PC-9 (cell line): Measurements from ENCODE around the gene TAF7. TPM values are rescaled to one million over a fixed set of nuclear protein-coding genes. Genes with fewer than 3 reads are reported as not detected.

ENCODE experiments used
- BruUV-seq: library from RNA; stranded (reverse); fragments of 400-500 nt; replicated peaks from 2 replicates; lab custom pipeline; 2021; lab: Mats Ljungman, UMichigan
- CTCF ChIA-PET: fragments of 300-600 bp; sonication (Branson Sonifier 250); formaldehyde crosslinking; loops from one replicate; lab custom pipeline; 2022; ENCODE audit warnings: antibody characterized with exemption; lab: Charles Lee
- POLR2A ChIA-PET: fragments of 300-600 bp; sonication (Branson Sonifier 250); formaldehyde crosslinking; loops from one replicate; lab custom pipeline; 2022; ENCODE audit warnings: antibody characterized with exemption; ENCODE audit not compliant: unreplicated experiment; lab: Charles Lee
- DNase-seq, 2 experiments: peaks; one replicate each; pipeline versions ENCODE4 v3.0.0 to v3.0.0-alpha.2; 2015 to 2022; ENCODE audit warnings: mixed read lengths in 1 of 2
- H2AFZ ChIP-seq: fragments of 200-600 bp; sonication (generic); 2 replicates; pipeline ENCODE4 v1.8.1; 2017; ENCODE audit warnings: antibody characterized with exemption
- H3F3A ChIP-seq: fragments of 200-600 bp; sonication (generic); 2 replicates; pipeline ENCODE4 v1.8.1; 2017; ENCODE audit warnings: antibody characterized with exemption, mild to moderate bottlenecking, low read depth; ENCODE audit not compliant: insufficient read depth
- H3K27ac ChIP-seq: fragments of 200-600 bp; sonication (generic); 2 replicates; pipeline ENCODE4 v1.6.1; 2016; ENCODE audit warnings: mixed run types
- H3K27me3 ChIP-seq: fragments of 200-600 bp; sonication (generic); 2 replicates; pipeline ENCODE4 v1.6.1; 2016; ENCODE audit warnings: low read depth, mixed run types; ENCODE audit not compliant: insufficient read depth
- H3K36me3 ChIP-seq: fragments of 200-600 bp; sonication (generic); 2 replicates; pipeline ENCODE4 v1.6.1; 2016; ENCODE audit warnings: low read depth, mixed run types
- H3K4me1 ChIP-seq: fragments of 200-600 bp; sonication (generic); replicated peaks from 2 replicates; pipeline ENCODE4 v1.6.1; 2016; ENCODE audit warnings: mixed run types; ENCODE audit not compliant: insufficient read depth
- H3K4me2 ChIP-seq: fragments of 200-600 bp; sonication (generic); 2 replicates; pipeline ENCODE4 v1.6.1; 2017; ENCODE audit warnings: mixed run types
- H3K4me3 ChIP-seq: fragments of 200-600 bp; sonication (generic); 2 replicates; pipeline ENCODE4 v1.6.1; 2016; ENCODE audit warnings: mixed run types
- H3K79me2 ChIP-seq: fragments of 200-600 bp; sonication (generic); 2 replicates; pipeline ENCODE4 v1.6.1; 2017; ENCODE audit warnings: low read depth, mixed run types
- H3K9me2 ChIP-seq: fragments of 200-600 bp; sonication (generic); 2 replicates; pipeline ENCODE4 v1.8.1; 2017; ENCODE audit warnings: mild to moderate bottlenecking; ENCODE audit not compliant: insufficient read depth
- H3K9me3 ChIP-seq: fragments of 200-600 bp; sonication (generic); 2 replicates; pipeline ENCODE4 v1.8.1; 2016; ENCODE audit warnings: low read depth; ENCODE audit not compliant: insufficient read depth
- H4K20me1 ChIP-seq: fragments of 200-600 bp; sonication (generic); 2 replicates; pipeline ENCODE4 v1.8.1; 2017; ENCODE audit not compliant: insufficient read depth
- EZH2 ChIP-seq: fragments of 200-600 bp; sonication (generic); IDR thresholded peaks from 2 replicates; pipeline ENCODE4 v1.8.0; 2017; ENCODE audit warnings: antibody characterized with exemption, low read depth
- intact Hi-C: fragments of 100-400 bp; cut with micrococcal nuclease; formaldehyde crosslinking; loops from one replicate; pipeline ENCODE4 v1.10.0; 2022; ENCODE audit not compliant: unreplicated experiment
- total RNA-seq: library from RNA; stranded (reverse); gene quantifications from 2 replicates; pipeline ENCODE4 v1.2.3, GENCODE V29; 2021
- TF ChIP-seq, protein P1 (sequence below): fragments of 200-600 bp; sonication (generic); conservative IDR thresholded peaks from 2 replicates; pipeline ENCODE4 v1.6.1; 2017; ENCODE audit warnings: mixed run types, antibody characterized with exemption, mild to moderate bottlenecking, moderate library complexity

The TAF7 gene
- total RNA-seq, 1 experiment from 2014 or later: 57.6 TPM

- no peaks in the 10 kb centered on the region for H3K27me3 ChIP-seq
- H4K20me1 ChIP-seq: no peaks in the 10 kb centered on the region
- H3K9me2 ChIP-seq: no peaks in the 10 kb centered on the region
- intact Hi-C loops: no loop called here
- no peaks in the 10 kb centered on the region for H3K36me3 ChIP-seq
- TF ChIP-seq EZH2: no peak
- TF ChIP-seq, protein P1, sequence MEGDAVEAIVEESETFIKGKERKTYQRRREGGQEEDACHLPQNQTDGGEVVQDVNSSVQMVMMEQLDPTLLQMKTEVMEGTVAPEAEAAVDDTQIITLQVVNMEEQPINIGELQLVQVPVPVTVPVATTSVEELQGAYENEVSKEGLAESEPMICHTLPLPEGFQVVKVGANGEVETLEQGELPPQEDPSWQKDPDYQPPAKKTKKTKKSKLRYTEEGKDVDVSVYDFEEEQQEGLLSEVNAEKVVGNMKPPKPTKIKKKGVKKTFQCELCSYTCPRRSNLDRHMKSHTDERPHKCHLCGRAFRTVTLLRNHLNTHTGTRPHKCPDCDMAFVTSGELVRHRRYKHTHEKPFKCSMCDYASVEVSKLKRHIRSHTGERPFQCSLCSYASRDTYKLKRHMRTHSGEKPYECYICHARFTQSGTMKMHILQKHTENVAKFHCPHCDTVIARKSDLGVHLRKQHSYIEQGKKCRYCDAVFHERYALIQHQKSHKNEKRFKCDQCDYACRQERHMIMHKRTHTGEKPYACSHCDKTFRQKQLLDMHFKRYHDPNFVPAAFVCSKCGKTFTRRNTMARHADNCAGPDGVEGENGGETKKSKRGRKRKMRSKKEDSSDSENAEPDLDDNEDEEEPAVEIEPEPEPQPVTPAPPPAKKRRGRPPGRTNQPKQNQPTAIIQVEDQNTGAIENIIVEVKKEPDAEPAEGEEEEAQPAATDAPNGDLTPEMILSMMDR: no peak
- H3K4me2 ChIP-seq: no peak overlapping the region
- no TSS peak for BruUV-seq
- ChIA-PET CTCF (no interaction called here), POLR2A (no interaction called here)
- H2AFZ ChIP-seq: no peak overlapping the region
- no peak overlapping the region for H3K27ac ChIP-seq
- no peaks in the 10 kb centered on the region for H3F3A ChIP-seq
- no peaks in the 10 kb centered on the region for H3K9me3 ChIP-seq
- no peaks in the 10 kb centered on the region for H3K4me1 ChIP-seq
- no peaks in the 10 kb centered on the region for H3K79me2 ChIP-seq
- no peak for DNase-seq
- H3K4me3 ChIP-seq: no peak overlapping the region
Observed at GRCh38 chr5:141298376-141298775, 22.2 kb downstream of the TAF7 start.

DNA sequence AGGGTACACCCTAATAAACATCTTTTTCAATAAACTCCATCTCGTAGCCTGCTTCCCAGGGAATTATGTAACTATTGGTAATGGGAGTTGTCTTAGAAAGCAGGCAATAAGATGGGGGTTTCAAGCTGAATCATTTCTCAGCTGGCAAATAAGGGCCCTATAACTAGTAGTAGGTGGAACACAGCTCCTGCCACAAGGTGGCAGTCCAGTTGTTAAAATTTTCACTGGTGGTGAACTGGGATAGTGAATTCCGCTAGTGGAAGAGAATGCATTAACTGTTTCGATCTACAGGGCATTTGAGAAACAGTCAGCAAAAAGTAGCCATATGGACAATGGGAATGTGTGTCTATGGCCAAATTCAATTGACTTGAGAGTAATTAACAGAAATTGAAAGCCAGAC, 47.7 kb downstream of the TAF7 start:
- Histone ChIP-seq H3K27me3 (no peaks in the 10 kb centered on the region), H3K9me2 (no peaks in the 10 kb centered on the region), H3K9me3 (peaks cover 11% of the 10 kb centered on the region; the same call in 1 of the 2 replicates), H3F3A (no peaks in the 10 kb centered on the region), H3K36me3 (no peaks in the 10 kb centered on the region), H3K79me2 (no peaks in the 10 kb centered on the region), H3K4me2 (no peak overlapping the region), H2AFZ (no peak overlapping the region), H3K4me1 (no peaks in the 10 kb centered on the region), H3K4me3 (no peak overlapping the region), H4K20me1 (no peaks in the 10 kb centered on the region), H3K27ac (no peak overlapping the region)
- no peak for DNase-seq
- BruUV-seq: no TSS peak
- ChIA-PET CTCF (no interaction called here), POLR2A (no interaction called here)
- intact Hi-C loops: no loop called here
- no peak for TF ChIP-seq EZH2
- TF ChIP-seq, protein P1: no peak

- intact Hi-C loops: no loop called here
- no peaks in the 10 kb centered on the region for H3K27me3 ChIP-seq
- H3K36me3 ChIP-seq: no peaks in the 10 kb centered on the region
- no peaks in the 10 kb centered on the region for H3K79me2 ChIP-seq
- no peaks in the 10 kb centered on the region for H3K9me2 ChIP-seq
- no peaks in the 10 kb centered on the region for H4K20me1 ChIP-seq
- H2AFZ ChIP-seq: no peak overlapping the region
- ChIA-PET CTCF (no interaction called here), POLR2A (no interaction called here)
- peaks cover 17% of the 10 kb centered on the region; the same call in 1 of the 2 replicates for H3K9me3 ChIP-seq
- no peak overlapping the region for H3K27ac ChIP-seq
- H3K4me1 ChIP-seq: no peaks in the 10 kb centered on the region
- H3F3A ChIP-seq: no peaks in the 10 kb centered on the region
- TF ChIP-seq EZH2: no peak
- TF ChIP-seq, protein P1: no peak
- DNase-seq: no peak
- BruUV-seq: no TSS peak
- H3K4me2 ChIP-seq: no peak overlapping the region
- H3K4me3 ChIP-seq: no peak overlapping the region
Observed at GRCh38 chr5:141269195-141269594, 51.4 kb downstream of the TAF7 start.

Other genes with a start within 250 kb of the TAF7 start
- gene PCDHB2, start 226.2 kb downstream of the TAF7 start, total RNA-seq: 2.8 and 4.0 TPM in 2 replicates
- gene PCDHB3, start 220.3 kb downstream of the TAF7 start, total RNA-seq: 0.17 and 0.55 TPM in 2 replicates
- 0.09 and 0.13 TPM in 2 replicates for gene PCDHB4, start 199.0 kb downstream of the TAF7 start, total RNA-seq
- not detected in 2 replicates for gene PCDHB5, start 185.6 kb downstream of the TAF7 start, total RNA-seq
- gene PCDHB6, start 170.7 kb downstream of the TAF7 start, total RNA-seq: not detected in 2 replicates
- not detected in 2 replicates for gene PCDHB7, start 148.1 kb downstream of the TAF7 start, total RNA-seq
- gene PCDHB8, start 143.0 kb downstream of the TAF7 start, total RNA-seq: not detected in 2 replicates
- gene PCDHB16, start 138.4 kb downstream of the TAF7 start, total RNA-seq: not detected in 2 replicates
- gene PCDHB9, start 133.6 kb downstream of the TAF7 start, total RNA-seq: not detected in 2 replicates
- not detected in 2 replicates for gene PCDHB10, start 128.4 kb downstream of the TAF7 start, total RNA-seq
- not detected in 2 replicates for gene PCDHB11, start 121.2 kb downstream of the TAF7 start, total RNA-seq
- not detected in 2 replicates for gene PCDHB12, start 112.1 kb downstream of the TAF7 start, total RNA-seq
- gene PCDHB13, start 106.9 kb downstream of the TAF7 start, total RNA-seq: not detected in 2 replicates
- 0.07 TPM in 1 of 2 replicates, not detected in the other for gene PCDHB14, start 97.4 kb downstream of the TAF7 start, total RNA-seq
- not detected in 2 replicates for gene PCDHB15, start 75.4 kb downstream of the TAF7 start, total RNA-seq
- gene SLC25A2, start 16.7 kb downstream of the TAF7 start, total RNA-seq: 0.33 and 0.55 TPM in 2 replicates
- gene PCDHGA1, start 9.7 kb upstream of the TAF7 start, total RNA-seq: 0.07 TPM in 1 of 2 replicates, not detected in the other
- gene PCDHGA2, start 18.0 kb upstream of the TAF7 start, total RNA-seq: 0.11 and 0.13 TPM in 2 replicates
- gene PCDHGA3, start 23.0 kb upstream of the TAF7 start, total RNA-seq: not detected in 2 replicates
- gene PCDHGB1, start 29.3 kb upstream of the TAF7 start, total RNA-seq: not detected in 2 replicates
- not detected in 2 replicates for gene PCDHGA4, start 34.2 kb upstream of the TAF7 start, total RNA-seq
- 0.28 and 0.33 TPM in 2 replicates for gene PCDHGB2, start 39.2 kb upstream of the TAF7 start, total RNA-seq
- gene PCDHGA5, start 43.4 kb upstream of the TAF7 start, total RNA-seq: 0.13 and 0.20 TPM in 2 replicates
- not detected in 2 replicates for gene PCDHGB3, start 49.5 kb upstream of the TAF7 start, total RNA-seq
- gene PCDHGA6, start 53.1 kb upstream of the TAF7 start, total RNA-seq: 0.17 TPM in 1 of 2 replicates, not detected in the other
- not detected in 2 replicates for gene PCDHGA7, start 62.0 kb upstream of the TAF7 start, total RNA-seq
- not detected in 2 replicates for gene PCDHGB4, start 66.9 kb upstream of the TAF7 start, total RNA-seq
- not detected in 2 replicates for gene PCDHGA8, start 71.8 kb upstream of the TAF7 start, total RNA-seq
- not detected in 2 replicates for gene PCDHGB5, start 77.2 kb upstream of the TAF7 start, total RNA-seq
- gene PCDHGA9, start 82.0 kb upstream of the TAF7 start, total RNA-seq: not detected in 2 replicates
- gene PCDHGB6, start 87.2 kb upstream of the TAF7 start, total RNA-seq: not detected in 2 replicates
- gene PCDHGA10, start 92.2 kb upstream of the TAF7 start, total RNA-seq: 0.13 and 0.15 TPM in 2 replicates
- gene PCDHGB7, start 96.9 kb upstream of the TAF7 start, total RNA-seq: 0.13 and 0.17 TPM in 2 replicates
- 0.18 and 0.22 TPM in 2 replicates for gene PCDHGA11, start 100.3 kb upstream of the TAF7 start, total RNA-seq
- gene PCDHGA12, start 109.7 kb upstream of the TAF7 start, total RNA-seq: not detected in 2 replicates
- gene PCDHGC3, start 155.2 kb upstream of the TAF7 start, total RNA-seq: 0.50 and 0.53 TPM in 2 replicates
- not detected in 2 replicates for gene PCDHGC4, start 164.2 kb upstream of the TAF7 start, total RNA-seq
- not detected in 2 replicates for gene PCDHGC5, start 168.3 kb upstream of the TAF7 start, total RNA-seq